MM.1S (cell line): ENCODE results near the gene FERMT2.

Experiments
- DNase-seq: peaks from one replicate; pipeline ENCODE4 v3.0.0-alpha.2; 2015
- H2AFZ ChIP-seq: fragments of 300-600 bp; sonication (generic); 2 replicates; pipeline ENCODE4 v1.6.0; 2016; ENCODE audit warnings: antibody characterized with exemption, low read length
- H3F3A ChIP-seq: fragments of 300-600 bp; sonication (generic); 2 replicates; pipeline ENCODE4 v1.6.1; 2016; ENCODE audit warnings: mild to moderate bottlenecking, antibody characterized with exemption, low read length, moderate library complexity, mixed read lengths; ENCODE audit not compliant: insufficient read depth
- H3K27ac ChIP-seq: fragments of 300-600 bp; sonication (generic); 2 replicates; pipeline ENCODE4 v1.5.1; 2016; ENCODE audit warnings: mild to moderate bottlenecking, low read length
- H3K27me3 ChIP-seq: fragments of 300-600 bp; sonication (generic); replicated peaks from 2 replicates; pipeline ENCODE4 v1.6.0; 2016; ENCODE audit warnings: low read length; ENCODE audit not compliant: insufficient read depth
- H3K36me3 ChIP-seq: fragments of 300-600 bp; sonication (generic); replicated peaks from 2 replicates; pipeline ENCODE4 v1.6.1; 2016; ENCODE audit warnings: mild to moderate bottlenecking, low read length, mixed read lengths; ENCODE audit not compliant: insufficient read depth
- H3K4me1 ChIP-seq: fragments of 300-600 bp; sonication (generic); 2 replicates; pipeline ENCODE4 v1.6.1; 2016; ENCODE audit warnings: low read length, mixed read lengths
- H3K4me2 ChIP-seq: fragments of 300-600 bp; sonication (generic); 2 replicates; pipeline ENCODE4 v1.6.0; 2016; ENCODE audit warnings: low read depth, low read length
- H3K4me3 ChIP-seq: fragments of 300-600 bp; sonication (generic); 2 replicates; pipeline ENCODE4 v1.5.1; 2016; ENCODE audit warnings: low read length, mixed read lengths
- H3K79me2 ChIP-seq: fragments of 300-600 bp; sonication (generic); 2 replicates; pipeline ENCODE4 v1.6.1; 2016; ENCODE audit warnings: mixed run types, low read length, mixed read lengths
- H3K9ac ChIP-seq: fragments of 300-600 bp; sonication (generic); 2 replicates; pipeline ENCODE4 v1.6.1; 2016; ENCODE audit warnings: low read length, mixed read lengths
- H3K9me2 ChIP-seq: fragments of 300-600 bp; sonication (generic); replicated peaks from 2 replicates; pipeline ENCODE4 v1.6.1; 2016; ENCODE audit warnings: mild to moderate bottlenecking, low read length, mixed read lengths; ENCODE audit not compliant: insufficient read depth
- H3K9me3 ChIP-seq: fragments of 300-600 bp; sonication (generic); replicated peaks from 2 replicates; pipeline ENCODE4 v1.6.1; 2016; ENCODE audit warnings: mild to moderate bottlenecking, low read length, mixed read lengths; ENCODE audit not compliant: insufficient read depth
- H4K20me1 ChIP-seq: fragments of 300-600 bp; sonication (generic); 2 replicates; pipeline ENCODE4 v1.6.1; 2016; ENCODE audit warnings: mild to moderate bottlenecking, low read length, moderate library complexity, mixed read lengths; ENCODE audit not compliant: insufficient read depth
- EZH2 ChIP-seq: fragments of 300-600 bp; sonication (generic); optimal IDR thresholded peaks from 2 replicates; pipeline ENCODE3; 2017; ENCODE audit warnings: low read depth, mild to moderate bottlenecking, antibody characterized with exemption, low read length, mixed read lengths
- EZH2phosphoT487 ChIP-seq: fragments of 300-600 bp; sonication (generic); IDR thresholded peaks from 2 replicates; pipeline ENCODE4 v1.6.1; 2018; ENCODE audit warnings: antibody characterized with exemption, low read length
- TF ChIP-seq, protein P1 (sequence below): fragments of 300-600 bp; sonication (generic); IDR thresholded peaks from 2 replicates; pipeline ENCODE4 v1.5.1; 2016; ENCODE audit warnings: antibody characterized with exemption, low read length, mixed read lengths

Gene FERMT2

DNA sequence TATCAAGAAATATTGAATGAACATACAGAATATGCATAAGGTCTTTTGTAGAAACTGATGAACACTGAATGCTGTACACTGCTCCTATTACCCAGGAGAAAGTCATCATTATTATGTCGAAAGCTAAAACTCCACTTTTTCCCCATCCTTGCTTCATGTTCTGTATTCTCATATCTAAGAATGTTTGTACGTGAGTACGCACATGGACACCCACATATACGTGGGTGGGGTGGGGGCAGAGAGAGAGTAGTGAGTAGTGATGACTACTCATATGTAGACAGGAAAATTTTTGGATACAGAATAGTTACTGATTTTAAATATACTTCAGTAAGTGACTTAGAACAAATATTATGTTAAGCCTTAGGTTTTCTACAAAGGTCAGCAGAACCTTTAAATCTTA, 75.1 kb downstream of the FERMT2 start:
- Histone ChIP-seq H3K27me3 (no peaks in the 10 kb centered on the region), H3F3A (no peaks in the 10 kb centered on the region), H3K36me3 (no peaks in the 10 kb centered on the region), H3K9me3 (no peaks in the 10 kb centered on the region), H3K4me1 (no peaks in the 10 kb centered on the region), H4K20me1 (no peaks in the 10 kb centered on the region), H3K4me2 (no peak overlapping the region), H3K4me3 (no peak overlapping the region), H3K9me2 (no peaks in the 10 kb centered on the region), H3K9ac (no peak overlapping the region), H2AFZ (no peak overlapping the region), H3K79me2 (no peaks in the 10 kb centered on the region), H3K27ac (no peak overlapping the region)
- TF ChIP-seq EZH2phosphoT487 (no peak), EZH2 (no peak)
- TF ChIP-seq, protein P1, sequence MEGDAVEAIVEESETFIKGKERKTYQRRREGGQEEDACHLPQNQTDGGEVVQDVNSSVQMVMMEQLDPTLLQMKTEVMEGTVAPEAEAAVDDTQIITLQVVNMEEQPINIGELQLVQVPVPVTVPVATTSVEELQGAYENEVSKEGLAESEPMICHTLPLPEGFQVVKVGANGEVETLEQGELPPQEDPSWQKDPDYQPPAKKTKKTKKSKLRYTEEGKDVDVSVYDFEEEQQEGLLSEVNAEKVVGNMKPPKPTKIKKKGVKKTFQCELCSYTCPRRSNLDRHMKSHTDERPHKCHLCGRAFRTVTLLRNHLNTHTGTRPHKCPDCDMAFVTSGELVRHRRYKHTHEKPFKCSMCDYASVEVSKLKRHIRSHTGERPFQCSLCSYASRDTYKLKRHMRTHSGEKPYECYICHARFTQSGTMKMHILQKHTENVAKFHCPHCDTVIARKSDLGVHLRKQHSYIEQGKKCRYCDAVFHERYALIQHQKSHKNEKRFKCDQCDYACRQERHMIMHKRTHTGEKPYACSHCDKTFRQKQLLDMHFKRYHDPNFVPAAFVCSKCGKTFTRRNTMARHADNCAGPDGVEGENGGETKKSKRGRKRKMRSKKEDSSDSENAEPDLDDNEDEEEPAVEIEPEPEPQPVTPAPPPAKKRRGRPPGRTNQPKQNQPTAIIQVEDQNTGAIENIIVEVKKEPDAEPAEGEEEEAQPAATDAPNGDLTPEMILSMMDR: no peak
- DNase-seq: no peak

DNA sequence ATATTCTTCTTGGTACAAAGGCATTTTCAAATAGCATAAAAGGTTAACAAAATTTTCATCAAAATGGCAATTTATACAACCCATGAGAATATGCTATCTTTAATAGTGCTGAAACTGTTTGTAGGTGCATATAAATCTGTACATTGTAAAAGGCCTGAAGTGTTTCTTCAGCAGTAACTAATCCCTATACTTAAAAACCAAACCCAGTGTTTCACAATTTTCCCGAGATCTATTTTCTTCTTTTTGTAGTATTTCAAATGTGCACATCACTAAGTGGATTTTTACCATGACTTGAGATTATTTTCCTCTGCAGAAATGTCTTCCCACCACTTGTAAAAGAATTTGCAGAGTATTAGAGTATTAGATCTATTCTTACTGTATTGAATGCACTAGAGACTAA, 76.5 kb downstream of the FERMT2 start:
- Histone ChIP-seq H3K9me2 (no peaks in the 10 kb centered on the region), H3K9ac (no peak overlapping the region), H3K27ac (no peak overlapping the region), H3K4me2 (no peak overlapping the region), H3K27me3 (no peaks in the 10 kb centered on the region), H4K20me1 (no peaks in the 10 kb centered on the region), H2AFZ (no peak overlapping the region), H3K36me3 (no peaks in the 10 kb centered on the region), H3K4me3 (no peak overlapping the region), H3K79me2 (no peaks in the 10 kb centered on the region), H3K4me1 (no peaks in the 10 kb centered on the region), H3F3A (no peaks in the 10 kb centered on the region), H3K9me3 (no peaks in the 10 kb centered on the region)
- no peak for TF ChIP-seq EZH2
- no peak for TF ChIP-seq EZH2phosphoT487
- TF ChIP-seq, protein P1: no peak
- DNase-seq: no peak

DNA sequence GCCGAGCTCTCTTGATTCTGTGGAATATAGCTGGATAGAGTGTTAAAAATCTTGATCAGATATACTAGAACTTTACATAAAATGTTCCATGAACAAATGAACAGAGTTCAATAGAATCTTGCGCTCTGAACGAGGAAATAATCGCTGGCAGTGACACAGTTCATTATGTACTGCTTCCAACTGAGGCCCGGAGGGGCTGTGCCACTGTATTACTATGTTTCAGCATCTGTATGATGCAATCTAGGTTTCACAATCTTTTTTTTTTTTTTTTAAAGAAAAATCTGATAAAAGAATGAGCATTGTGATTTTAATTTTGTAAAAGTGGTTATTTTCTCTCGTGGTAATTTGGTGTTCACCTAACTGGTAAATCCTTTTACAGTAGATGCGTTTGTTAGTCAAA, 77.2 kb downstream of the FERMT2 start:
- H3K36me3 ChIP-seq: no peaks in the 10 kb centered on the region
- H3K27me3 ChIP-seq: no peaks in the 10 kb centered on the region
- H2AFZ ChIP-seq: no peak overlapping the region
- no peak overlapping the region for H3K9ac ChIP-seq
- TF ChIP-seq, protein P1: no peak
- no peak for TF ChIP-seq EZH2phosphoT487
- DNase-seq: no peak
- no peak overlapping the region for H3K4me3 ChIP-seq
- no peaks in the 10 kb centered on the region for H3F3A ChIP-seq
- no peaks in the 10 kb centered on the region for H3K79me2 ChIP-seq
- no peaks in the 10 kb centered on the region for H3K9me2 ChIP-seq
- no peak overlapping the region for H3K27ac ChIP-seq
- H3K4me2 ChIP-seq: no peak overlapping the region
- H3K9me3 ChIP-seq: no peaks in the 10 kb centered on the region
- H3K4me1 ChIP-seq: no peaks in the 10 kb centered on the region
- no peaks in the 10 kb centered on the region for H4K20me1 ChIP-seq

DNA sequence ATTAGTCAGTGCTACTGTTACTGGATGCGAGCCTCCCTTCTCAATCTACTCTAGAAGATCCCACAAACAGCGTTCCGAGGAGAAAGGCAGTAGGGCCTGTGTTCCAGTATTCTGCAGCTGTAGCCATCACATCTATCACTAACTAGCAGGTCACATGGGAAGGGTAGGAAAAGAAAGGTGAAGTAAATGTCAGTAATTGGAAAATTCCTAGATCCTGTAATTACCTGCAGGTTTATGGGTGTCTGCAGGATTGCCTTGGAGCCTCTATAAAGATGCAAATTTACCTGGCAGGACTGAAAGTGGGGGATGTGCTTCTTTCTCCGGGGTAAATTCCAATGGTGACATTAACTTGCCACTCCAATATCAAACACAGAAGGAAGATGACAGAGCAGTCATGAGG, 77.8 kb downstream of the FERMT2 start:
- H3K36me3 ChIP-seq: no peaks in the 10 kb centered on the region
- no peaks in the 10 kb centered on the region for H4K20me1 ChIP-seq
- DNase-seq: no peak
- no peaks in the 10 kb centered on the region for H3F3A ChIP-seq
- H3K4me1 ChIP-seq: no peaks in the 10 kb centered on the region
- H3K27ac ChIP-seq: no peak overlapping the region
- H2AFZ ChIP-seq: no peak overlapping the region
- H3K4me3 ChIP-seq: no peak overlapping the region
- H3K9ac ChIP-seq: no peak overlapping the region
- H3K27me3 ChIP-seq: no peaks in the 10 kb centered on the region
- H3K9me2 ChIP-seq: no peaks in the 10 kb centered on the region
- H3K9me3 ChIP-seq: no peaks in the 10 kb centered on the region
- TF ChIP-seq EZH2 (no peak), EZH2phosphoT487 (no peak)
- TF ChIP-seq, protein P1: no peak
- H3K79me2 ChIP-seq: no peaks in the 10 kb centered on the region
- H3K4me2 ChIP-seq: no peak overlapping the region
